Measurements from ENCODE around the gene NFKB2. TPM values are rescaled to one million over a fixed set of nuclear protein-coding genes. Genes with fewer than 3 reads are reported as not detected.

NFKB2 gene
- total and polyA plus RNA-seq, 10 donors, result 34.7 to 161 (median 57.1) TPM

GRCh38 chr10:102416695-102417094 lies 21.2 kb downstream of the NFKB2 start:
- Histone ChIP-seq H3K4me3 (no peak overlapping the region), H3K4me1 (peaks cover 12 to 30% (median 22%) of the 10 kb centered on the region in 6 donors), H3K9me3 (no peaks in the 10 kb centered on the region), H3K36me3 (no peaks in the 10 kb centered on the region), H3K27me3 (replicated peaks in 1 of 7) (peaks cover 3 to 79% (median 47%) of the 10 kb centered on the region in 7 donors), H3K27ac (no peak overlapping the region)
- intact Hi-C loops (cut with DNase I; ENCODE audit: low total_unique reads), result no loop called here
- no peak for DNase-seq
- WGBS, 5 donors, result 82 to 95% (median 85%) methylated on average over 7 to 20 of the region's 20 CpGs
- TF ChIP-seq POLR2A (IDR thresholded peaks at IDR 0.05) (no peak), POLR2AphosphoS5 (IDR thresholded peaks at IDR 0.05) (no peak), CTCF (IDR thresholded peaks at IDR 0.05 in 8 of 11, conservative IDR thresholded peaks at IDR 0.05 in 3 of 11) (no peak)

- peaks cover 0 to 11% (median 8%) of the 10 kb centered on the region in 6 donors for H3K36me3 ChIP-seq
- WGBS, 5 donors, result 5 to 8% (median 6%) methylated on average over 23 to 45 of the region's 45 CpGs
- intact Hi-C loops (cut with DNase I; ENCODE audit: low total_unique reads), result no loop called here
- no peaks in the 10 kb centered on the region for H3K9me3 ChIP-seq
- no peak within 1 kb of the TSS for H3K27ac ChIP-seq
- H3K4me1 ChIP-seq, result peaks cover 25 to 47% (median 42%) of the 10 kb centered on the region in 6 donors
- no peak for DNase-seq
- H3K27me3 ChIP-seq (replicated peaks in 1 of 7), result peaks cover 3 to 59% (median 31%) of the 10 kb centered on the region in 7 donors
- peak within 1 kb of the TSS; percentile 83 to 98 (median 96) for H3K4me3 ChIP-seq
- TF ChIP-seq POLR2AphosphoS5 (IDR thresholded peaks at IDR 0.05) (peak in 1 of 3 donors; percentile 7), CTCF (IDR thresholded peaks at IDR 0.05 in 8 of 11, conservative IDR thresholded peaks at IDR 0.05 in 3 of 11) (no peak)
Measured at GRCh38 chr10:102418622-102419268, 23.2 kb downstream of the NFKB2 start, which contains the start of gene PSD. PSD (minus strand) TSS chr10:102418785; CDS start chr10:102417038, 1,747 bp downstream.

GRCh38 chr10:102419269-102420180 lies 24.0 kb downstream of the NFKB2 start:
- Histone ChIP-seq H3K27ac (peak overlapping the region in 3 of 8 donors; percentile 92 to 96 (median 95)), H3K27me3 (replicated peaks in 1 of 7) (peaks cover 3 to 52% (median 31%) of the 10 kb centered on the region in 7 donors), H3K4me3 (peak overlapping the region; percentile 83 to 98 (median 96)), H3K4me1 (peaks cover 25 to 50% (median 44%) of the 10 kb centered on the region in 6 donors), H3K36me3 (peaks cover 0 to 19% (median 15%) of the 10 kb centered on the region in 6 donors), H3K9me3 (no peaks in the 10 kb centered on the region)
- TF ChIP-seq CTCF (IDR thresholded peaks at IDR 0.05 in 8 of 11, conservative IDR thresholded peaks at IDR 0.05 in 3 of 11) (no peak), POLR2A (IDR thresholded peaks at IDR 0.05) (no peak), POLR2AphosphoS5 (IDR thresholded peaks at IDR 0.05) (peak in 1 of 3 donors; percentile 46)
- peak; percentile 90 for DNase-seq
- WGBS, 5 donors, result 1 to 2% (median 1%) methylated on average over 44 to 54 of the region's 54 CpGs
- intact Hi-C loops (cut with DNase I; ENCODE audit: low total_unique reads), result no loop called here

All from spleen (tissue), 11 donors.